Neural progenitor cell (in vitro differentiated cells): ENCODE measurements around the gene CCT5. TPM values are rescaled to one million over a fixed set of nuclear protein-coding genes. Genes with fewer than 3 reads are reported as not detected.

ENCODE experiments used
- DNase-seq: peaks from one replicate; pipeline ENCODE4 v3.0.0-alpha.2; 2016; ENCODE audit warnings: low spot score
- H2AFZ ChIP-seq: fragments of 200-600 bp; sonication (generic); replicated peaks from 2 replicates; pipeline ENCODE4 v1.6.1; 2016; ENCODE audit warnings: antibody characterized with exemption
- H3F3A ChIP-seq: fragments of 200-600 bp; sonication (generic); 2 replicates; pipeline ENCODE4 v1.6.1; 2016; ENCODE audit warnings: antibody characterized with exemption, low read depth
- H3K27ac ChIP-seq: fragments of 200-600 bp; sonication (generic); 2 replicates; pipeline ENCODE4 v1.5.1; 2016; ENCODE audit warnings: mild to moderate bottlenecking
- H3K27me3 ChIP-seq: fragments of 200-600 bp; sonication (generic); 2 replicates; pipeline ENCODE4 v1.6.1; 2016; ENCODE audit warnings: mild to moderate bottlenecking, moderate library complexity
- H3K36me3 ChIP-seq: fragments of 200-600 bp; sonication (generic); 2 replicates; pipeline ENCODE4 v1.5.1; 2016
- H3K4me1 ChIP-seq: fragments of 200-600 bp; sonication (generic); 2 replicates; pipeline ENCODE4 v1.6.1; 2016; ENCODE audit warnings: mixed run types
- H3K4me2 ChIP-seq: fragments of 200-600 bp; sonication (generic); 2 replicates; pipeline ENCODE4 v1.6.1; 2016
- H3K4me3 ChIP-seq: fragments of 200-600 bp; sonication (generic); 2 replicates; pipeline ENCODE4 v1.5.1; 2016
- H3K79me2 ChIP-seq: fragments of 200-600 bp; sonication (generic); 2 replicates; pipeline ENCODE4 v1.6.1; 2016; ENCODE audit warnings: low read depth
- H3K9ac ChIP-seq: fragments of 200-600 bp; sonication (generic); 2 replicates; pipeline ENCODE4 v1.6.1; 2016
- H3K9me3 ChIP-seq: fragments of 200-600 bp; sonication (generic); 2 replicates; pipeline ENCODE4 v1.5.1; 2016; ENCODE audit warnings: low read depth
- H4K20me1 ChIP-seq: fragments of 200-600 bp; sonication (generic); 2 replicates; pipeline ENCODE4 v1.6.1; 2016; ENCODE audit warnings: low read depth
- H3K27ac Mint-ChIP-seq: 3 replicates; pipeline ENCODE4 v1.8.0; 2021; ENCODE audit warnings: mixed read lengths
- H3K27me3 Mint-ChIP-seq: 2 replicates; pipeline ENCODE4 v1.8.0; 2022; ENCODE audit warnings: low read depth, mild to moderate bottlenecking, inconsistent platforms, moderate library complexity, mixed read lengths; ENCODE audit not compliant: insufficient read depth
- H3K36me3 Mint-ChIP-seq: 3 replicates; pipeline ENCODE4 v1.8.0; 2021; ENCODE audit warnings: mixed read lengths
- H3K4me1 Mint-ChIP-seq: 3 replicates; pipeline ENCODE4 v1.8.0; 2021; ENCODE audit warnings: mixed read lengths
- H3K4me3 Mint-ChIP-seq: 3 replicates; pipeline ENCODE4 v1.8.0; 2021; ENCODE audit warnings: mild to moderate bottlenecking, moderate library complexity, mixed read lengths
- H3K9me3 Mint-ChIP-seq: 3 replicates; pipeline ENCODE4 v1.8.0; 2020; ENCODE audit warnings: mixed read lengths
- CTCF ChIP-seq: fragments of 200-600 bp; sonication (generic); IDR thresholded peaks from 2 replicates; pipeline ENCODE4 v1.5.1; 2017; ENCODE audit warnings: antibody characterized with exemption, mild to moderate bottlenecking
- EZH2 ChIP-seq: fragments of 200-600 bp; sonication (generic); IDR thresholded peaks from 2 replicates; pipeline ENCODE4 v1.6.1; 2017; ENCODE audit warnings: antibody characterized with exemption, mild to moderate bottlenecking, moderate library complexity
- EZH2phosphoT487 ChIP-seq: fragments of 200-600 bp; sonication (generic); IDR thresholded peaks from 2 replicates; pipeline ENCODE4 v1.6.1; 2017; ENCODE audit warnings: antibody characterized with exemption
- total RNA-seq: library from RNA; depleted of rRNA; stranded (reverse); fragments of >200 nt; gene quantifications from 2 replicates; pipeline ENCODE4 v1.2.3, GENCODE V29; 2015; ENCODE audit warnings: low replicate concordance

Gene CCT5
- total RNA-seq, 1 donor from 2014 or later, result 532 TPM

DNA sequence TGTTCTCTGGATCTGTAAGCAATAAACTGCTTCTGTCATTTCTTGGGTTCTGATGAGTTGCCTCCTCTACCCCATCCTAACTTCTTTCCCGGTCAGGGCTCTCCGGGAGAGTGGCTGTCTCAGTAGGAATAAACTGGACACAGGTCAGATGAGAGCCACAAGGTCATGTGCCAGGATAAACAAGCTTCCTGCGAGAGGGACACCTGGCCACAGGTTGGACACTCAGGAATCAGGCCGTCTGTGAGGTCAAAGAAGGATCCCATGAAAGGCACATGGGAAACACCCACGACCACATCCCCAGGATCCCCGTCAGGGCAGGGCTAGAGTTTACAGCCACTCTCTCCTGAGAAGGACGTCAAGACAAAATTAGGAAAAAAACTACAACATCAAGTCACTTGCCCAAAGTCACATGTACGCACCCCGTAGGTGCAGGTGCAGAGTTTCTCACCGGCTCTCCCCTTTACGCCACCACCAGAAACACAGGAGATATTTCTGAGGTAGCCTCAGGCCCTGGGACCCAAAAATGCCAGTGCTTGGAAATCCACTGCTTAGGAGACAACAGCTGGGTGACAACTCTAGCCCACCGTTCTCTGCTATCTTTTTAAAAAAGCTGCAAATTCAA, 28.7 kb downstream of the CCT5 start:
- no peaks in the 10 kb centered on the region for H3K36me3 ChIP-seq
- H4K20me1 ChIP-seq, result no peaks in the 10 kb centered on the region
- H3F3A ChIP-seq, result no peaks in the 10 kb centered on the region
- H3K4me3 ChIP-seq, result no peak overlapping the region
- Mint-ChIP-seq H3K36me3 (no peaks in the 10 kb centered on the region), H3K27me3 (peaks cover 4% of the 10 kb centered on the region), H3K9me3 (no peaks in the 10 kb centered on the region), H3K4me3 (no peak overlapping the region), H3K4me1 (peaks cover 14% of the 10 kb centered on the region), H3K27ac (no peak overlapping the region)
- H3K27ac ChIP-seq, result no peak overlapping the region
- no peaks in the 10 kb centered on the region for H3K79me2 ChIP-seq
- TF ChIP-seq CTCF, result no peak
- TF ChIP-seq EZH2, result no peak
- TF ChIP-seq EZH2phosphoT487, result no peak
- no peaks in the 10 kb centered on the region for H3K27me3 ChIP-seq
- no peaks in the 10 kb centered on the region for H3K9me3 ChIP-seq
- no peak for DNase-seq
- no peak overlapping the region for H2AFZ ChIP-seq
- no peaks in the 10 kb centered on the region for H3K4me1 ChIP-seq
- H3K4me2 ChIP-seq, result no peak overlapping the region
- H3K9ac ChIP-seq, result no peak overlapping the region

GRCh38 chr5:10279328-10279727, 29.2 kb downstream of the CCT5 start:
- Histone ChIP-seq H2AFZ (no peak overlapping the region), H3K9me3 (no peaks in the 10 kb centered on the region), H4K20me1 (no peaks in the 10 kb centered on the region), H3K27me3 (no peaks in the 10 kb centered on the region), H3F3A (no peaks in the 10 kb centered on the region), H3K4me1 (peaks cover 2% of the 10 kb centered on the region), H3K27ac (no peak overlapping the region), H3K4me3 (no peak overlapping the region), H3K36me3 (no peaks in the 10 kb centered on the region), H3K4me2 (no peak overlapping the region), H3K79me2 (no peaks in the 10 kb centered on the region), H3K9ac (no peak overlapping the region)
- no peak overlapping the region for H3K4me3 Mint-ChIP-seq
- peaks cover 19% of the 10 kb centered on the region for H3K4me1 Mint-ChIP-seq
- peaks cover 4% of the 10 kb centered on the region for H3K27me3 Mint-ChIP-seq
- H3K9me3 Mint-ChIP-seq, result no peaks in the 10 kb centered on the region
- DNase-seq, result no peak
- no peak overlapping the region for H3K27ac Mint-ChIP-seq
- no peak for TF ChIP-seq EZH2phosphoT487
- no peak for TF ChIP-seq EZH2
- TF ChIP-seq CTCF, result no peak
- peaks cover 1% of the 10 kb centered on the region for H3K36me3 Mint-ChIP-seq

- Mint-ChIP-seq H3K36me3 (peaks cover 3% of the 10 kb centered on the region), H3K4me1 (peaks cover 21% of the 10 kb centered on the region), H3K9me3 (no peaks in the 10 kb centered on the region), H3K27me3 (peaks cover 4% of the 10 kb centered on the region), H3K27ac (no peak overlapping the region), H3K4me3 (no peak overlapping the region)
- H3K36me3 ChIP-seq, result no peaks in the 10 kb centered on the region
- no peak overlapping the region for H2AFZ ChIP-seq
- no peak for TF ChIP-seq EZH2phosphoT487
- no peak for TF ChIP-seq CTCF
- TF ChIP-seq EZH2, result no peak
- no peaks in the 10 kb centered on the region for H3K79me2 ChIP-seq
- no peaks in the 10 kb centered on the region for H3K27me3 ChIP-seq
- DNase-seq, result no peak
- H3K4me2 ChIP-seq, result no peak overlapping the region
- no peak overlapping the region for H3K4me3 ChIP-seq
- no peaks in the 10 kb centered on the region for H3F3A ChIP-seq
- no peak overlapping the region for H3K27ac ChIP-seq
- H4K20me1 ChIP-seq, result no peaks in the 10 kb centered on the region
- H3K9me3 ChIP-seq, result no peaks in the 10 kb centered on the region
- no peak overlapping the region for H3K9ac ChIP-seq
- H3K4me1 ChIP-seq, result peaks cover 3% of the 10 kb centered on the region
Measured at GRCh38 chr5:10279925-10280720, 30.0 kb downstream of the CCT5 start.
